LNCaP clone FGC (cell line): Measurements from ENCODE around the gene LRCH4.

ENCODE experiments used
- DNase-seq: peaks from one replicate; pipeline ENCODE4 v3.0.0-alpha.2; 2011; ENCODE audit warnings: low read depth
- H3K4me3 ChIP-seq: 2 replicates; pipeline ENCODE4 v1.5.1; 2011; ENCODE audit warnings: mild to moderate bottlenecking, low read depth, low read length, control low read depth
- CTCF ChIP-seq: IDR thresholded peaks from 2 replicates; pipeline ENCODE4 v1.5.1; 2012; ENCODE audit warnings: mild to moderate bottlenecking; ENCODE audit not compliant: control insufficient read depth, insufficient read depth; ENCODE audit errors: extremely low read depth

LRCH4 gene

GRCh38 chr7:100626055-100626454, 40.1 kb upstream of the LRCH4 start:
- no peak for DNase-seq
- peak overlapping the region; percentile 70 for H3K4me3 ChIP-seq
- no peak for TF ChIP-seq CTCF

- DNase-seq: no peak
Measured at GRCh38 chr7:100623951-100624824, 38.3 kb upstream of the LRCH4 start.

GRCh38 chr7:100621554-100621953, 35.6 kb upstream of the LRCH4 start:
- no peak for DNase-seq
- TF ChIP-seq CTCF: no peak

More at GRCh38 chr7:100623951-100624824, 38.3 kb upstream of the LRCH4 start:
- TF ChIP-seq CTCF: no peak
- no peak overlapping the region for H3K4me3 ChIP-seq

GRCh38 chr7:100620804-100621203, 34.9 kb upstream of the LRCH4 start:
- H3K4me3 ChIP-seq: no peak overlapping the region
- DNase-seq: no peak
- TF ChIP-seq CTCF: no peak

More at GRCh38 chr7:100621554-100621953, 35.6 kb upstream of the LRCH4 start:
- no peak overlapping the region for H3K4me3 ChIP-seq

GRCh38 chr7:100620239-100620638, 34.3 kb upstream of the LRCH4 start:
- TF ChIP-seq CTCF: no peak
- no peak overlapping the region for H3K4me3 ChIP-seq
- no peak for DNase-seq

- no peak for TF ChIP-seq CTCF
- H3K4me3 ChIP-seq: no peak overlapping the region
- DNase-seq: no peak
Measured at GRCh38 chr7:100614308-100614861, 28.5 kb upstream of the LRCH4 start.
